Measurements from ENCODE around the gene KRT38. TPM values are rescaled to one million over a fixed set of nuclear protein-coding genes. Genes with fewer than 3 reads are reported as not detected.
"Not testable (repeated sequence)": the region's sequence is repeated elsewhere in the genome, so short reads cannot be mapped to it uniquely, and the experiment has no call there.

Gene KRT38
- total RNA-seq, 2 experiments from 2014 or later: not detected

- intact Hi-C loops (cut with DNase I, micrococcal nuclease): no loop called here
- ChIA-PET CTCF (no interaction called here), POLR2A (no interaction called here)
- Mint-ChIP-seq H3K4me1 (no peaks in the 10 kb centered on the region), H3K4me3 (no peak overlapping the region), H3K9me3 (ENCODE audit: low read depth) (no peaks in the 10 kb centered on the region), H3K27ac (no peak overlapping the region), H3K27me3 (peaks cover 2% of the 10 kb centered on the region), H3K36me3 (ENCODE audit: low read depth) (no peaks in the 10 kb centered on the region)
- DNase-seq (no peak), ATAC-seq (no peak)
These were observed 3.0 kb downstream of the KRT38 start for GRCh38 chr17:41437769-41438168.

- no peaks in the 10 kb centered on the region for H3K36me3 Mint-ChIP-seq (ENCODE audit: low read depth)
- no peak for DNase-seq
- H3K4me3 Mint-ChIP-seq: no peak overlapping the region
- no peaks in the 10 kb centered on the region for H3K4me1 Mint-ChIP-seq
- CTCF ChIA-PET: no interaction called here
- H3K9me3 Mint-ChIP-seq (ENCODE audit: low read depth): no peaks in the 10 kb centered on the region
- H3K27me3 Mint-ChIP-seq: peaks cover 2% of the 10 kb centered on the region
- intact Hi-C loops (cut with DNase I, micrococcal nuclease): no loop called here
- POLR2A ChIA-PET: no interaction called here
- no peak overlapping the region for H3K27ac Mint-ChIP-seq
- ATAC-seq: no peak
These were observed 3.5 kb downstream of the KRT38 start for GRCh38 chr17:41437254-41437653.

- DNase-seq (no peak), ATAC-seq (no peak)
- CTCF ChIA-PET: interaction anchor here (0.7 to 1.4 kb wide), 3 partner anchors 54 to 114 kb away, joined by 3 to 5 read pairs (median 3); no protein-coding TSS in a partner anchor
- Mint-ChIP-seq H3K36me3 (ENCODE audit: low read depth) (no peaks in the 10 kb centered on the region), H3K27me3 (peaks cover 2% of the 10 kb centered on the region), H3K4me3 (no peak overlapping the region), H3K4me1 (no peaks in the 10 kb centered on the region), H3K27ac (no peak overlapping the region), H3K9me3 (ENCODE audit: low read depth) (no peaks in the 10 kb centered on the region)
- intact Hi-C loops (cut with DNase I, micrococcal nuclease): no loop called here
- POLR2A ChIA-PET: no interaction called here
These were observed 6.4 kb downstream of the KRT38 start for GRCh38 chr17:41434415-41434814.

GRCh38 chr17:41434005-41434404 lies 6.8 kb downstream of the KRT38 start:
- no peak overlapping the region for H3K27ac Mint-ChIP-seq
- ChIA-PET CTCF (interaction anchor here (0.7 to 1.4 kb wide), 2 partner anchors 54 to 62 kb away, joined by 3 to 5 read pairs; no protein-coding TSS in a partner anchor), POLR2A (no interaction called here)
- H3K36me3 Mint-ChIP-seq (ENCODE audit: low read depth): no peaks in the 10 kb centered on the region
- ATAC-seq (no peak), DNase-seq (no peak)
- H3K4me3 Mint-ChIP-seq: no peak overlapping the region
- peaks cover 2% of the 10 kb centered on the region for H3K27me3 Mint-ChIP-seq
- no peaks in the 10 kb centered on the region for H3K9me3 Mint-ChIP-seq (ENCODE audit: low read depth)
- intact Hi-C loops (cut with DNase I, micrococcal nuclease): no loop called here
- H3K4me1 Mint-ChIP-seq: no peaks in the 10 kb centered on the region

GRCh38 chr17:41433586-41433985 lies 7.2 kb downstream of the KRT38 start:
- CTCF ChIA-PET: interaction anchor here (0.6 to 1.4 kb wide), 2 partner anchors 55 to 125 kb away, joined by 3 to 5 read pairs; no protein-coding TSS in a partner anchor
- POLR2A ChIA-PET: no interaction called here
- ATAC-seq (no peak), DNase-seq (no peak)
- intact Hi-C loops (cut with DNase I, micrococcal nuclease): no loop called here
- no peak overlapping the region for H3K27ac Mint-ChIP-seq
- no peaks in the 10 kb centered on the region for H3K4me1 Mint-ChIP-seq
- peaks cover 4% of the 10 kb centered on the region for H3K27me3 Mint-ChIP-seq
- H3K9me3 Mint-ChIP-seq (ENCODE audit: low read depth): no peaks in the 10 kb centered on the region
- no peak overlapping the region for H3K4me3 Mint-ChIP-seq
- no peaks in the 10 kb centered on the region for H3K36me3 Mint-ChIP-seq (ENCODE audit: low read depth)

- POLR2A ChIA-PET; H3K4me3 Mint-ChIP-seq; ATAC-seq; H3K27me3 Mint-ChIP-seq; H3K27ac Mint-ChIP-seq; H3K4me1 Mint-ChIP-seq; intact Hi-C loops (cut with DNase I, micrococcal nuclease); DNase-seq; H3K9me3 Mint-ChIP-seq (ENCODE audit: low read depth); H3K36me3 Mint-ChIP-seq (ENCODE audit: low read depth): not testable (repeated sequence)
- CTCF ChIA-PET: interaction anchor here (0.7 kb wide), 1 partner anchor 181 kb away, joined by 3 read pairs; no protein-coding TSS in a partner anchor
These were observed 10.4 kb downstream of the KRT38 start for GRCh38 chr17:41430376-41430775.

- Mint-ChIP-seq H3K9me3 (ENCODE audit: low read depth) (no peaks in the 10 kb centered on the region), H3K27me3 (peaks cover 4% of the 10 kb centered on the region), H3K36me3 (ENCODE audit: low read depth) (no peaks in the 10 kb centered on the region), H3K27ac (no peak overlapping the region), H3K4me3 (no peak overlapping the region), H3K4me1 (no peaks in the 10 kb centered on the region)
- ChIA-PET POLR2A (no interaction called here), CTCF (interaction anchor here (0.6 kb wide), 1 partner anchor 10 kb away, joined by 3 read pairs; no protein-coding TSS in a partner anchor)
- intact Hi-C loops (cut with DNase I, micrococcal nuclease): no loop called here
- DNase-seq (no peak), ATAC-seq (no peak)
These were observed 11.1 kb downstream of the KRT38 start for GRCh38 chr17:41429667-41430066.

- Mint-ChIP-seq H3K4me1 (no peaks in the 10 kb centered on the region), H3K27ac (no peak overlapping the region), H3K9me3 (ENCODE audit: low read depth) (no peaks in the 10 kb centered on the region), H3K36me3 (ENCODE audit: low read depth) (no peaks in the 10 kb centered on the region), H3K4me3 (no peak overlapping the region), H3K27me3 (peaks cover 4% of the 10 kb centered on the region)
- DNase-seq: no peak
- ChIA-PET POLR2A (no interaction called here), CTCF (no interaction called here)
- no peak for ATAC-seq
- intact Hi-C loops (cut with DNase I, micrococcal nuclease): no loop called here
These were observed 12.0 kb downstream of the KRT38 start for GRCh38 chr17:41428591-41429291.

GRCh38 chr17:41424111-41424635 lies 16.6 kb downstream of the KRT38 start, which contains the start of gene KRT37:
Gene KRT37 (minus strand): TSS chr17:41424585. CDS start chr17:41424523, 62 bp downstream.
- CTCF ChIA-PET: no interaction called here
- no peak for ATAC-seq
- Mint-ChIP-seq H3K36me3 (ENCODE audit: low read depth) (no peaks in the 10 kb centered on the region), H3K27me3 (peaks cover 2% of the 10 kb centered on the region), H3K9me3 (ENCODE audit: low read depth) (no peaks in the 10 kb centered on the region), H3K27ac (no peak within 1 kb of the TSS), H3K4me1 (no peaks in the 10 kb centered on the region), H3K4me3 (no peak within 1 kb of the TSS)
- intact Hi-C loops (cut with DNase I, micrococcal nuclease): no loop called here
- no peak for DNase-seq
- POLR2A ChIA-PET: no interaction called here

GRCh38 chr17:41422586-41422985 lies 18.2 kb downstream of the KRT38 start:
- CTCF ChIA-PET: interaction anchor here (1.1 kb wide), 1 partner anchor 126 kb away, joined by 3 read pairs; no protein-coding TSS in a partner anchor
- H3K4me3 Mint-ChIP-seq; H3K27ac Mint-ChIP-seq; ATAC-seq; DNase-seq; H3K36me3 Mint-ChIP-seq (ENCODE audit: low read depth); POLR2A ChIA-PET; H3K9me3 Mint-ChIP-seq (ENCODE audit: low read depth); H3K4me1 Mint-ChIP-seq; intact Hi-C loops (cut with DNase I, micrococcal nuclease); H3K27me3 Mint-ChIP-seq: not testable (repeated sequence)

GRCh38 chr17:41421617-41422016 lies 19.2 kb downstream of the KRT38 start:
- H3K9me3 Mint-ChIP-seq (ENCODE audit: low read depth): no peaks in the 10 kb centered on the region
- no peaks in the 10 kb centered on the region for H3K36me3 Mint-ChIP-seq (ENCODE audit: low read depth)
- intact Hi-C loops (cut with DNase I, micrococcal nuclease): no loop called here
- no peaks in the 10 kb centered on the region for H3K27me3 Mint-ChIP-seq
- ChIA-PET POLR2A (no interaction called here), CTCF (interaction anchor here (0.5 kb wide), 1 partner anchor 239 kb away, joined by 3 read pairs; no protein-coding TSS in a partner anchor)
- DNase-seq: no peak
- no peak overlapping the region for H3K4me3 Mint-ChIP-seq
- H3K4me1 Mint-ChIP-seq: no peaks in the 10 kb centered on the region
- no peak for ATAC-seq
- H3K27ac Mint-ChIP-seq: no peak overlapping the region

GRCh38 chr17:41421116-41421515 lies 19.7 kb downstream of the KRT38 start:
- Mint-ChIP-seq H3K27ac (no peak overlapping the region), H3K4me3 (no peak overlapping the region), H3K4me1 (no peaks in the 10 kb centered on the region), H3K27me3 (no peaks in the 10 kb centered on the region), H3K9me3 (ENCODE audit: low read depth) (no peaks in the 10 kb centered on the region), H3K36me3 (ENCODE audit: low read depth) (no peaks in the 10 kb centered on the region)
- intact Hi-C loops (cut with DNase I, micrococcal nuclease): no loop called here
- CTCF ChIA-PET: no interaction called here
- POLR2A ChIA-PET: no interaction called here
- no peak for ATAC-seq
- DNase-seq: no peak

All from activated CD4-positive, alpha-beta T cell treated with anti-CD3 and anti-CD28 coated beads for 36 hours (primary cell).